Measurements from ENCODE around the gene MMP21. TPM values are rescaled to one million over a fixed set of nuclear protein-coding genes. Genes with fewer than 3 reads are reported as not detected.

MMP21 gene
- total RNA-seq, 1 experiment from 2014 or later = not detected

DNA sequence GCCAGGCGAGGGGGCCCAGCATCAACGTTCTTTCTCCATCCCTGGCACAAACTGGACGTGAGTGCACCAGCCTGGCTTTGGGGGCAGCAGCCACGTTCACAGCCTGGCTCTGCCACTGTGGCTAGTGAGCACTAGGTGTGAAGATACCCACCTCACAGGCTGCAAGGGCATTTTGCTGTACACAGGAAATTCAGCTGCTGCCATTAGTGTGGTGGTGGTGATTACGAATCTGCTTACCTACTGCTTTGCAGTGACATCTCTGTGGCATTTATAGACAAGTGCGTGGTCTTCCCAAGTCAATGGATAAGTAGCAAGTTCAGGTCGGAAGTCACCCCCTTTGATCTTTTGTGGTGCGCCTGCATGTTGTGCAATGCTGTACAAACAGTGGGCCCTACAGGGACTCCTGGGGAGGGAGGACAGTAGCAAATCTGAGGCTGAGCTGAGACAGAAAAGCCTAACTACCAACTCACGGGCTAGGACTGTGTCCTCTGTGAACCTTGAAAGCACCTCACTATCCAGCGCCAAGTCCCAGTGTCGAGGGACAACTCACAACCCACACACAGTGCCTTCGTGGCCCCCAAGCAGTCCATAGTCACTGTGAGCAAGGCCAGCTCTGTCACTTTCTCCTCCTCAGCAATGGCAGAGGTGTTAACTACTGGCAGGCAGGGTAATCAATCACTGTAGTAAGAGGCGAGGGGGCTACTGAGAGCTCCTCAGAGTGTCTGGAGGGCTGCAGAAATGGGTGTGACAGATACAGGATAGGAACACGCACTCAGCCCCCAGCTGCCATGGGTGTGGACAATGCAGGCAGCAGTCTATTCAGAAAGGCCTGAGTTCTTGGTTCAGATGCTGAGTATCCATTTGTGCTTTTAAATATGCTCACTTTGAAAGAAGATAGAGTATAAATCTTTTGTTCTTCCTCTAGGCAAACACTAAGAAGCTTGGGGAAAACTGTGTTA lies 17.0 kb upstream of the MMP21 start:
- no peak for DNase-seq (ENCODE audit: low spot score)

DNA sequence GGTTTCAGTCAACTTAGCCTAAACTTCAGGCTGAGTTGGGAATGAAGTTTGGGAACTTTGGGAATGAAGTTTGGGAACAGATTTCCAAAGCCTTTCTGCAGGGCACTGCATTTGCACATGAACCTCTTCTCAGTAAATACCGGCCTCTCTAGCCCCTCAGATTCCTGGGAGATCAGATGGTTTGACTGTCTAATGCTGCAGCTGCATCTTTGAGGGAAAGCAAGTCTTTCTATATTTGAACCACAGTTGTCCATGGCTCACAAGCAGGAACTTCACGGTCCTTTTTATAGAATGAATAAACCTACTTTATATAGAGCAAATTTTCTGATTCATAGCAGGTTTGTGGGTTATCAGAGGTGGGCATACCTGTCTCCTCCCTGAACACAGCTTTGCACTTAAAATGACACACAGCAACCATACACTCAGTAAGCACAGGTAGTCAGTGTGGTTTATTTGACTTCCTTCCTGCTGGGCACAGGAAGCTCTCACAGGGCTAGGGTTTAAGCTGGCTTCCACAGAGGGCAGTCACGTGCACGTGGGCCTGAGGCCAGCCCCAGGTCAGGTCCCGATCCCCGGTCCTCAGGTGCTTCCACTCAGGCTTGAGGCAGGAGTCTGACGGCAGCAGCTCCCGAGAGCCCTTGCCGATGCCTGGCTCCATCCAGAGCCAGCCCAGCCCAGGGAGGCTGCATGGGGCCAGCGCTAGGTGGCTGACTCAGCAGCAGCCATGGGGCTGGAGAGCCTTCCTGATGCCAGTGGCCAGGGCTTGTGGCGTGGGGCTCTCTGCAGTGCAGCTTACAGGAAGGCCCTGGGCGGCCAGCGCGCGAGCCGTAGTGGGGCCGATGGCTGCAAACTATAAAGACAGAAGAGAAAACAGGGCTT lies 12.8 kb upstream of the MMP21 start:
- no peak for DNase-seq (ENCODE audit: low spot score)

DNA sequence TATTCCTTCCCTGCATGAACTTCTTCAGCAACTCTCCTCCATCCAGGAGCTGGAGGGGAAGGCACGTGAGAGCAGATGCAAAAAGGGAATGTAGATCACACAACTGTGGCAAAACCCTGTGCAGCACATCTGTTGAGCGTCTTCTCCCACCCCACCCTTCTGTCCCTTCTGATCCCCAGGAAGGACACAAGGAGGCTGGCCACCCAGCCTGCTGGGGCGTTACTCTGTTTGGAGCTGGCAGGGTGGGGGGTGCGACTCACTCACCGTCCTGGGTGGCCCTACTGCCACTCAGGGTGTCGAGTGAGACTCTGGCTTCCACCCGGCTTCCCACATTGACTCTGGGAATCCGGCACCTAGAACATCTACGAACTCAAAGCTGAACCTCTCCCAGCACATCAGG lies 10.2 kb upstream of the MMP21 start:
- DNase-seq (ENCODE audit: low spot score) = no peak

DNA sequence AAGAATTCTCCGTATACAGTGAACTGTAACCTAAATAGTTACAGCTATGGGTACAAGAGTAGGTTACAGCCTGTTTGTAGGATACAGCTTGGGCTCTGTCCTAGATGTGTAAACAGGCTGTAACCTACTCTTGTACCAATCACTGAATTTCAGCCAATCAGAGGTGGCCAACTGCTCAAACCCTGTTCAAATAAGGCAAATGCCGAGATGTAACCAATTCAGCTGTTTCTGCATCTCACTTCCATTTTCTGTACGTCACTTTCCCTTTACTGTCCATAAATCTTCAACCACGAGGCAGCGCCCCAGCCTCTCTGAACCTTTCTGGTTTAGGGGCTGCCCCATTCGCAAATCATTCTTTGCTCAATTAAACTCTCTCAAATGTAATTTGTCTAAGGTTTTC lies 8.3 kb upstream of the MMP21 start:
- DNase-seq (ENCODE audit: low spot score) = no peak

DNA sequence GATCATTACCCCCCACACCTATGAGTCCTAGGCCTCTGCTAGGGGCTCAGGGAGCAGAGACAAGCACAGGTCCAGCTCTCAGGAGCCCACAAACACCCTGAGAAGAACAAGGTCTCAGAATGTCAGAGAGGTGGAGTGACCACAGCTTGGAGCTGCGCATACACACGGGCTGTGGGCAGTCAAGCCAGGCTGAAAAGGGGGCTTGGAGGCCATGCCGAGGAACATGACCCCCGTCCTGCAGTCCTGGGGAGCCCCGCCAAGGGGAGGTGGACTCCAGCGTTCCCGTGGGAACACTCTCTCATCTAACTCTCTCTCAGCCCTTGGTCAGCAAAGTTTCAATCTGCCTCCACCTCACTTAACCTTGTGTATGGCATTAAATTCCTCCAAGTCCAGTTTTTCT lies 7.8 kb upstream of the MMP21 start:
- DNase-seq (ENCODE audit: low spot score) = no peak

DNA sequence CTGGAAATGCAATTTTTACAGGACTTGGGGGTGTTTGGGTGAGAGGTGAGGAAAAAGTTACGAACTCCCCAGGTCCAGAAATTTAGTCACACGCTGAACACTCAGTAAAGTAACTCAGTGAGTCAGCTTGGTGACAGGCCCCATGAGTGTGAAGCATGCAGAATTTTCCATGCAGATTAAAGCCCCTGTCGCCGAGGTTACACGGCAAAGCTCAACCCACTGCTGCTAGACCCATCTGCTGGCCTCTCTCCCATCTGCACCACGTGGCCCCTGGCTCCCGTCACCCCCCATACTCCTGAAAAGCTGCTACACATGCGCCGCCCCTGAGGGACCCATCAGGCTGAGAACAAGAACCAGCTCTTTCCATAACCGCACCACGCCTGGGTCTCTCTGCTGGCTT lies 7.0 kb upstream of the MMP21 start:
- DNase-seq (ENCODE audit: low spot score) = no peak

DNA sequence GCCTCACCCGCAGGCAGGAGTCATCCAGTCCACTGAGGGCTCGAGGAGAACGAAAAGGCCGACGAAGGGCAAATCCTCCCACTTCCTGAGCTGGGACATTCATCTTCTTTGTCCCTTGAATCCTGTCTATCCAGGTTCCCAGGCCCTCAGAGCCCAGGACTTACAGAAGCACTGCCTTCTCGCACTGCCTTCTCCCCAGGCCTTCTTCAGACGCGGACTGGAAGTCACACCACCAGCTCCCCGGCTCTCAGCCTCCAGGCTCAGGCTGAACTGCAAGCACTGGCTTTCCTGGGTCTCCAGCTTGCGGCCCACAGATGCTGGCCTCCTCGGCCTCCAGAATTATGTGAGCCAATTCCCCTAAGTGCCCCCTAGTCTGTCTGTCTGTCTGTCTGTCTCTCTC lies 6.4 kb upstream of the MMP21 start:
- DNase-seq (ENCODE audit: low spot score) = no peak

DNA sequence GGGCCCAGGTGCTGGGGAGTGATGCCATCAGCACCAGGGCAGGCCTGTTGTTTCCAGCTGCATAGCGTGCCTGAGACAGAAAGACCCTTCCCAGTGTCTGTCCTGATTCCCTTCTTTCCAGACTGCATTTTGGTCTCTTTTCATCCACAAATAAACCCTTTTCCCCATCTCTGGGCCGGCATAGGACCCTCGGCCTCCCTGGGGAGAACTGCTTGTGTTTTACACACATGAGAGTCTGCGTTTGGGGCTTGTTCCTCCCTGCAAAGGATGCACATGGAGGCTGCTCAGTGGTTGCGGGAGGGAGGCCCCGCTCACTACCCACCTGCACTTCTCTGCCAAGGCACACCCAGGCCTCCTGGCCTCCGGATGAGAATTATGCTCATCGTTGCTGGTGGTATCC lies 5.8 kb upstream of the MMP21 start:
- DNase-seq (ENCODE audit: low spot score) = no peak

DNA sequence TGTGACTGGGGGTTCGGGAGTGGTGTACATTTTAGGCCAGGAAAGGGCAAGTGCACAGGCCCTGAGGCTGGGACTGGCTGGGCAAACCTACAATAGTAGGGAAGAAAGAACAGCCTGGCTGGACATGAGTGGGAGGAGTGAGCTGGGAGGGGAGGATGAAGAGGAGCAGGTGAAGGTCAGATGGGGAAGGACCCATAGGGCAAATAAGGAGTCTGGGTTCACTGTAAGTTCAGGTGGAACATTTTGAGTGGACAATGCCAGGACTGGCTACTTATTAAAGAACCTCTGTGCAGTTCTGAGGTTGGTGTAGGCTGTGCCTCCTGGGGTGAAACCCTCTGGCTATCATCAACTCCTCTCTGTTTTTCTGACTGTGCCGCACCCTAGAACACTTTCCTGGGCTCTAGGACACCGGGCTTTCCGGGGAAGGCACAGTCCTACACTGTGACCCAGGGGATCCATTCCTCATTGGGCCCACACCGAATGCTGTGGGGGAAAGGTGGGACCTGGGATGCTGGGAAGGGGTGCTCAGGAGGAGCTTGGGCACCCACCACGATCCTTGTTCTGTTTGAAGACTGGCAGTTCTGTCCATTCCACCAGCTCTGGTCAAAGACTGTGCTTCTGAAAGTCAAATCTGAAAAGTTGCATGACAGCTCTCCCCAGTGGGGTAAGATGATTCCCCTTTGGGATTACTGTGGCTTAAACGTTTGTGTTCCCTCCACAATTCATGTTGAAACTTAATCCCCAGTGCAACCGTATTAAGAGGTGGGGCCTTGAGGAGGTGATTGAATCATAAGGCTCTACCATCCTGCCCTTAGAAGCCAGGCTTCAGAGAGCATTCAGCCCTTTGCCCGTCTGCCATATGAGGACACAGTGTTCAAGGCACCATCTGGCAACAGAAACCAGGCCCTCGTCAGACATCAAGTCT lies 4.0 kb upstream of the MMP21 start:
- DNase-seq (ENCODE audit: low spot score) = no peak

DNA sequence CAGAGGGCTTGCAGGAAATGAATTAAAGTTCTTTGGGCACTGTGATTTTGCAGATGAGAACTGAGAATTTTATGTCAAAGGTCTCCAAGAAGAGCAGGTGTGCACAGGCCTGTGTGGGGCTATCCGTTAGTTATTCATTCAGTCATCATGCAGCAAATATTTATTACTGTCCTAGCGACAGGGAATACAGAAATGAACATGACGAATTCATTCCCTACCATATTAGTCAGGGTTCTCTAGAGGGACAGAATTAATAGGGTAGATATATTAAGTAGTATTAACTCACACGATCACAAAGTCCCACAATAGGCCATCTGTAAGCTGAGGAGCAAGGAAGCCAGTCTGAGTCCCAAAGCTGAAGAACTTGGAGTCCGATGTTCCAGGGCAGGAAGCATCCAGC lies 2.9 kb upstream of the MMP21 start:
- DNase-seq (ENCODE audit: low spot score) = no peak

DNA sequence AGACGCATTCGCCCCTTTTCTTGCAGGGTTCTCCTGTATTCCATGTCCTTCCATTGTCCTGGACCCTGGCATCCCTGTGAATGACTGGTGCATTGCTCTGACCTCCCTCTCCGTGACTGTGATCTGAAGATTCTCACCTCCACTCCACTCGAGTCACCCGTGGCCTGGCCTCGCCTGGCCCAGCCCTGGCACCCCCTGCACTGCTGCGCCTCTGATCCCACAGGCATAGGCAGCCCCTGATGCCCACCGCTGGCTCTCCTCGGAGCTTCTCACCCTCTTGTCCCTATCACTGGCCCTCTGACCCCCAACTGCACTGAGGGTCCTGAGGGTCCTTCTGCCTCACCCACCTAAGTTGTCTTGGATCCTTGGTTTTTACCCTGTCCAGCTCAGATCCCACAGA lies 2.2 kb upstream of the MMP21 start:
- DNase-seq (ENCODE audit: low spot score) = no peak

DNA sequence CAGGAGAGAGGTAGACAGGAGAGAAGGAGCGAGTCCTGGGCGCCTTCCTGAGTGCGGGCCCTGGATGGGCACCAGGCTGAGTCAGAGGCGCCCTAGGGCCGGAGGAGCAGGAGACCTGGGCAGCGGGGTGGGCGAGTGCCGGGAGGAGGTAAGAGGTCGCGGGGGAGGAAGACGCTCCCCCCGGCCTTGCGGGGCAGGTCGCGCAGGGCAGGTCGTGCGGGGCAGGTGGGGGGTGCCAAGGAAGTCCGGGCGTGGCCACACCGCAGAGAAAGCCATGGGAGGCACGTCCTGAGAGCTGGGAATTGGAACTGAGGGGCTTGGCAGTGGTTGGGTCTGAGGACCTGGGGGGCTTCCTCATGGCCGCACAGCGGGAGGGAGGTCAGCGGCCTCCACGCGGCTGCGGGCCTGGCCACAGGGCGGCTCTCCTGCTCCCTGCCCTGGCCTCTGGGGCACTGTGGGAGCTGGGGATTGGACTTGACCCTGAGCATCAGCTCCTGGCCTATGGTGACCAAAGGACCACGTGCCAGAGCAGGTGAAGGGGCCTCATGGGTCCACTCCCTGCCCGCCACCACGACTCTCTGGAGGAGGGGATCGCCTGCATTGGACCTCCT lies 935 bp downstream of the MMP21 start:
- DNase-seq (ENCODE audit: low spot score) = no peak

DNA sequence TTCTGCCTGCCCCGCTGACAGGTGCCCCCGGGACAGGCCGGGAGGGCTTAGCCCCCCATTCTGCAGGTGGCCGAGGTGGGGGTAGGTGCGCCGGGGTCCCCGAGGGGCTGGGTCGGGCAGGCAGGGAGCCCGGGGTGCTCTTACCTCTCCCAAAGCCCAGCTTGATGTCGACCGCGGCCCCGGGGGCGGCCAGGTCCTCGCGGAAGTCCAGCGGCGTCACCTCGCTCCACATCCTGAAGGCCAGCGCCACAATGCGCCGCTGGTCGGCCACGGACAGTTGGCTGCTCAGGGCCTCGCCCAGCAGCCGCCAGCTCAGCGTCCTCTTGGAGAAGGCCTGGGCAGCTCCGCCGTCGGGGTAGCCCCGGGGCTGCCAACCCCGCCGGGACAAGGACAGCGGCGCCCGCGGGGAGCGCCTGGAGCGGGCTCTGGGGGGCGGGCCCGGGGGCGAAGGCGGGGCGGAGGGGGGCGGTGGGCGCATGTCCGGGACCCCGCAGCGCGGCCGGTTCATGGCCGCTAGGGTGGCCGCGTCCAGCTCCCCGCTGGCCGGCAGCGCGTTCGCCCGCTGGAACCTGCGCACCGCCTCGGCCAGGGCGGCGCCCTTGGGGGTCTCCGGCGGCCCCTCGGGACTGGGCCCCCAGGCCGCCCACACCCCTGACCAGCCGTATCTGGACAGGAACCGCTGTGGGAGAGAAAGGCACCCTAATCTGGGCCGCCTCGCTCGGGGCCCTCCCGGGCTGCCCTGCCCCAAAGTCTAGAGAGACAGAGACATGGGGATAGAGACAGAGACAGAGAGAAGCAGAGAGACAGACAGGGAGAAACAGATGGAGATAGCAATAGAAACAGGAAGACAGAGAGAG lies 1.7 kb downstream of the MMP21 start:
- DNase-seq (ENCODE audit: low spot score) = no peak

DNA sequence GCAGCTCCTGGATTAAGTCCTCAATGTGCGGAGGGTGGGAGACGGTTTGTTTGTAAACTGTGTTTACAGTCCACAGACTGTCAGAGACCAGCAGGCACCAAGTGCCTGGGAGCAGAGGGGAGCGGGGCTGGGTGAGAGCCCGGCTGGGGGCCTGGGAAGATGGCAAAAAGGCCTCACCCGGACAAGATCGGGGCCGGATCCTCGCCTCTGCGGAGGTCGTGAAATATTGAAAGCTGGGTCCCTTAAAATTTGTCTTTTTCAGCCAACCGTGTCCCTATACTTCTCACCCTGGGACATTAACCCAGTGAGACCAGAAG lies 2.8 kb downstream of the MMP21 start:
- DNase-seq (ENCODE audit: low spot score) = no peak

DNA sequence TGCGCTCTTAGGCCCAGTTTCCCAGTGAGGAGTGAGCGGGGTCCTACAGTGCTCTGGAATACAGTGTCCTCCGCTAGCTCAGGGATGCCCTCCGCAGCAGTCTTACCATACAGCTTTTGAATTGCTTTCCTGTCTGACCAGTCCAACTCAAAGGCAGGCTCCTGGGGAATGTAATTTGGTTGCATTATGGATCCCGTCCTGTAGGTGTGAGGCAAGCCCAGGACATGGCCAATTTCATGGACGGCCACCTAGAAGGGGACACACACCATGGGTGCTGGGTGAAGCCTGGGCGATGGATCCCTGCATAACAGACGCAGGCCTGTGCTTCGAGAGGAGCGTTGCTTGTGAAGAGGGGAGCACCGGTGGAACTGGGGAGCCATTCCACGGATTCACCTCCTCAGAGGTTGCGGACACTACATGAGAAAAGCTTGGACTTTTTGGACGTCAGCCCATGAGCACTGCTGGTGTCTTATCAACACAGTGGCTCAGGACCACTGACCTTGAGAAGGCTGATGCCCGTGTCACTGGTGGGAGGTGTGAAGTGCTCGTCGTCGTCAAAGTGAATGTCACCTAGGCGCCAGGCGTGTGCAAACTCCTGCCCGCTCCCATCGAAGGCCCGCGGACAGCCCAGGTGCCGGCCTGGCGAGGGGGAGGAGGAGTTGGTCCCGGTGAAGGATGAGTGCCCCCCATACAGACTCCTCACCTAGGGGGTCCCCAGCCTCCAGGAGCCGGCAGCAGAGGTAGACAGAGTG lies 3.3 kb downstream of the MMP21 start:
- no peak for DNase-seq (ENCODE audit: low spot score)

DNA sequence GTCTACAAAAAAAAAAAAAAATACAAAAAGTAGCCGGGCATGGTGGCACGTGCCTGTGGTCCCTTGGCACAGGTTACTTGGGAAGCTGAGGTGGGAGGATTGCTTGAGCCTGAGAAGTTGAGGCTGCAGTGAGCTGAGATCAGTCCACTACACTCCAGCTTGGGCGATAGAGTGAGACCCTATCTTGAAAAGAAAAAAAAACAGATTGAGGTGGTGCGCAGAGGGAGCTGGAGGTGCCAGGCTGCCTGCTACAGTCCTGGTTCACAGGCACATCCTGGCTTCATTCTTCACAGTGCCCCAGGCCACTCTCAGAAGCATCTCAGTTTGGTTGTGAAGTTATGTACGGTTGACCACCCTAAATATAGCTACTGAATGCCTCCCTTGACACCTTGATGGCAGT lies 4.8 kb downstream of the MMP21 start:
- no peak for DNase-seq (ENCODE audit: low spot score)

DNA sequence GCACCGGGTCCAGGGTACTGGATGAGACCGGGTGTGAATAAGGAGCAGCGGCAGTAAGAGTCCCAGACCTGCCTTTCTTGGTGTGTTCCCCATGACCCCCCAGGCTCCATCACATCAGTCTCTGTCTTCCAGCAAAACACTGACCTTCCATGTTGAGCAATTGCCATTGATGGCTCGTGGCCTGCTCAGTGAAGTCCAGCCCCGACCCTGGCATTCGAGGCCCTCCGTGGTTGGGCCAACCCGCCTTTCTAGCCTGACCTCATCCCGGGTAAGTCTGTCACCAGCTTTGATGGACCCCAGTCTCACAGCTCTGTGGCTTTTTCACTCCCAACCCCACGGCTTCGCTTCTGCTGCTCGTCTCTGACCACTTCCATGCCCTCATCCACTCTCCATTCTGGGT lies 6.4 kb downstream of the MMP21 start:
- no peak for DNase-seq (ENCODE audit: low spot score)

DNA sequence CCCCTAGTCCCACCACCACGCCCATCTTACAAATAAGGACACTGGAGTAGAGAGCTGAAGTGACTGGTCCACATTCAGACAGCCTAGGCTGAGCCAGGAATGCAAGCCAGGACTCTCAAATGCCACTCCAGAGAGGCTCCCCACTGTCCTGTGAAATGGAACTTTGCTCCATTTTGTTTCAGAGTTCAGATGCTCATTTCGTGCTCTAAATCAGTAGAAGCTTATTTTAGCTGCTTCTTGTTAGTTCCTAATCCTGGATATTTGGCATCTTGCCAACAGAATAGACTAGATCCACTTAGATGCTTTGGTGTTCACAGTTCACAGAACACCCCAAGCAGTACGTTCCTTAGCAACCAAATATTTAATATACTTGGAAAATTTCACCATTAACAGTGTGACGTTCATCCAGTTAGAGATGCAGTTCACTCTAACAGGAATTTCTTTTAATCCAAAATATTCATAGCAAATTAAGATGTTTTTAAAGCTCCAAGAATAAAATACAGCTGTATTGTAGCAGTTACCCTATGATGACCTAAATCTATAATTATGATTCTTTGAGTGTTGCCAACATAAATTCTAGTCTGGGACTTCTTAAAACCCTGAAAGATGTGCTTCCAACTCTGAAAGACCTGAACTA lies 7.3 kb downstream of the MMP21 start:
- no peak for DNase-seq (ENCODE audit: low spot score)

DNA sequence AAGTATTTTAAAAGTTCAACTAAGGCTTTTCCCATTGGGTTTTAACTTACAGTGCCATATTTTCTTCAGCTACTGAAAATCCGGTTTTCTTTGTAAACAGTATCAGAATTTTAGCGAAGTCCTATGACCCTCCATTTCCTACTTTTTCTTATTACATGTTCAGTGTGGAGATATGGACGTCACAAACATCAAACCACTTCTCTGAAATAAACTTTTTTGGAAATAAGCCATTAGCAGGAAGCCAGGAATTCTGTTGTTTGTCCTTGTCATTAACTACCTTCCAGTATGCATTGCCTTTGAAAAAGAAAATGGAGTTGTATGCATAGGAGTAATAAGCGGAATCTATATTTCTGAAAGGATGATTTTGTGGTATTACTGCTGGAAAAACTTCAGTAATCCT lies 9.1 kb downstream of the MMP21 start:
- no peak for DNase-seq (ENCODE audit: low spot score)
